T-helper 1 cell (primary cell): Measurements from ENCODE around the gene CFAP57.
"Not testable (repeated sequence)": the region's sequence is repeated elsewhere in the genome, so short reads cannot be mapped to it uniquely, and the experiment has no call there.

ENCODE experiments used
- DNase-seq, 5 donors: peaks; one replicate each; pipeline ENCODE4 v3.0.0-alpha.2; 2012 to 2020

CFAP57 gene

GRCh38 chr1:43174873-43175272 lies 2.7 kb downstream of the CFAP57 start:
- DNase-seq: no peak

GRCh38 chr1:43177691-43178090 lies 5.6 kb downstream of the CFAP57 start:
- DNase-seq: no peak

- no peak for DNase-seq
These were observed 12.3 kb downstream of the CFAP57 start for GRCh38 chr1:43184388-43184787.

GRCh38 chr1:43184995-43185394 lies 12.9 kb downstream of the CFAP57 start:
- no peak for DNase-seq

GRCh38 chr1:43188106-43188505 lies 16.0 kb downstream of the CFAP57 start:
- DNase-seq: no peak

DNA sequence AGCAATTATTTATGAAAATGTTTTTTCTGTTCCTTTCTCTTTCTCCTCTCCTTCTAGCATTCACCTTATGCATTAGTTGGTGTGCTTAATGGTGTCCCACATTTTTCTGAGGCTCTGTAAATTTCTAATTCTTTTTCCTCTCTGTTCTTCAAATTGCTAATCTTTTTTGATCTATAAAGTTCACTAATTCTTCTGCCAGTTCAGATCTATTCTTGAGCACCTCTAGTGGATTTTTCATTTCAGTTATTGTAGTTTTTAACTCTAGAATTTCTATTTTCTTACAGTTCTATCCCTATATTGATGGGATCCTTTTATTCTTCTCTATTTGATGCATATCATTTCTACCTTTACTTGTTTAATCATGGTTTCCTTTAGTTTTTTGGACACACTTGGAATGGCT lies 22.4 kb downstream of the CFAP57 start:
- no peak for DNase-seq

GRCh38 chr1:43197343-43198127 lies 25.4 kb downstream of the CFAP57 start:
- DNase-seq: no peak

- DNase-seq: no peak
These were observed 27.1 kb downstream of the CFAP57 start for GRCh38 chr1:43199093-43199726.

DNA sequence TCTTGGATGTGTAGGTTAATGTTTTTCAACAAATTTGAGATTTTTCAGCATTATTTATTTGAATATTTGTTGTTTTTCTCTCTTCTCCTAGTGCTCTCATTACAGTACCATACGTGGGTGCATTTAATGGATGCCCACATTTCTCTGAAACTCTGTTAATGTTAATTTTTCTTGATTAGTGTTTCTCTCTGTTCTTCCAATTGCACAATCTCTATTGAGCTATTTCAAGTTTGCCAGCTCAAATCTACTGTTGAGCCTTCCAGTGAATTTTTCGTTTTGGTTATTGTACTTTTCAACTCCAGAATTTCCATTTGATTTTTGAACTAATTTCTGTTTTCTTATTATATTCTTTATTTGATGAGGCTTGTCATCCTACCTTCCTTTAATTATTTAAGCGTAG lies 31.7 kb downstream of the CFAP57 start:
- DNase-seq: no peak

GRCh38 chr1:43204394-43204793 lies 32.3 kb downstream of the CFAP57 start:
- no peak for DNase-seq

DNA sequence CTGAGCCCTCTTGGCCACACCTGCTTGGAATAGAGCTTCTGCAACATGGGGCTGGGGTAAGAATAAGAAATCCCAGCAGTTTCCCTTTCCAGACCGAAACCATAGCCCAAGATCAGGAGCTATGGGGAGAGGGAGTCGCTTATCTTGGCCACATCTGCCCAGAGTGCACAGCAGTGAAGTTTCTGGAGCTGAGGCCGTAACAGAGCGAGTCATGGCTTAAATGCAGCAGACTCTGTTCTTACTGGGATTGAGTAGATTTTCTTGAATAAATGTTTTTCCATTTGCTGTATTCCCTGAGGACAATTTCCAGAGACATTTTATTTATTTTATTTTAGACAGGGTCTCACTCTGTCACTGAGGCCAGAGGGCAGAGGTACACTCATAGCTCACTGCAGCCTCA lies 33.5 kb downstream of the CFAP57 start:
- DNase-seq: no peak

- no peak for DNase-seq
These were observed 34.6 kb downstream of the CFAP57 start for GRCh38 chr1:43206600-43207228.

GRCh38 chr1:43207229-43207853 lies 35.2 kb downstream of the CFAP57 start:
- DNase-seq: no peak

- DNase-seq: not testable (repeated sequence)
These were observed 36.1 kb downstream of the CFAP57 start for GRCh38 chr1:43208277-43208676.

- DNase-seq: no peak
These were observed 42.6 kb downstream of the CFAP57 start for GRCh38 chr1:43214501-43215444.

DNA sequence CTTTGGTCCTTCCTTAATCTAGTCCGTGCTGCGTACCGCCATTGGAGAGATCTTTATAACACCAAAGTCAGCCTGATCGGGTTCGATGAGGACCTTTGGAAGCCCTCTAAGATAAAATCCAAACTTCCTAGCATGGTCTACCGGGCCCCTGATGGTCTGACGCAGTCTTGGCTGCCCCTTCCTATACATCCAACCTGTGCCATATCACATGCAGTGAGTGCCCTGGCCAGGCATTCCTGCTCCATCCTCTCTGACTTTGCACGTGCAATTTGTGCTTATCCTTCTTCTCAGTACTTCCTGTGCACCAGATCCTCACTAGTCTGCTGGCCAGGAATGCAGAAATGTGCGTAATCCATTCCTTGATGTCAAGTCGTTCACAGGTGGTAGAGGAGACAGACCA lies 45.6 kb downstream of the CFAP57 start:
- no peak for DNase-seq

GRCh38 chr1:43220905-43221778 lies 49.0 kb downstream of the CFAP57 start:
- no peak for DNase-seq

- DNase-seq: no peak
These were observed 49.7 kb downstream of the CFAP57 start for GRCh38 chr1:43221797-43222196.

DNA sequence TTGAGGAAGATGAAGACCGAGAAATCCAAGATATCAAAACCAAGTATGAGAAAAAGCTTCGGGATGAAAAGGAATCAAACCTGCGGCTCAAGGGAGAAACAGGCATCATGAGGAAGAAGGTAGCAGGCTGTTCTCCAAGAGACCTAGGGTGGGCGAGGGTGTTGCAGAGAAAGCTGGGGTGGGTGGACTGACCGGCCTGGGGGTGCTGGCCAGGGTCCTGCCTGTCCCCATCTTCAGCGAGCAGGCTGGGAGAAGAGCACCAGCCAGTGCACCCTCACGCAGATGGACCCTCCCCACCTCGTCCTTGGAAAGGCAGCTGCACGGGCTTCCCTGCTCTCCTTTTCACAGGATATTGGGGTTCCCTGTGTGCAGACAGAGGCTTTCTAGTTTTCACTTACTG lies 50.7 kb downstream of the CFAP57 start:
- no peak for DNase-seq

- DNase-seq: no peak
These were observed 53.0 kb downstream of the CFAP57 start for GRCh38 chr1:43225168-43225567.

GRCh38 chr1:43227143-43227764 lies 55.1 kb downstream of the CFAP57 start:
- peak; percentile 58 to 82 (median 69) for DNase-seq
